ENCODE measurements around the gene ATP5MG.
"Not testable (repeated sequence)": the region's sequence is repeated elsewhere in the genome, so short reads cannot be mapped to it uniquely, and the experiment has no call there.

Gene ATP5MG, protein sequence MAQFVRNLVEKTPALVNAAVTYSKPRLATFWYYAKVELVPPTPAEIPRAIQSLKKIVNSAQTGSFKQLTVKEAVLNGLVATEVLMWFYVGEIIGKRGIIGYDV

DNA sequence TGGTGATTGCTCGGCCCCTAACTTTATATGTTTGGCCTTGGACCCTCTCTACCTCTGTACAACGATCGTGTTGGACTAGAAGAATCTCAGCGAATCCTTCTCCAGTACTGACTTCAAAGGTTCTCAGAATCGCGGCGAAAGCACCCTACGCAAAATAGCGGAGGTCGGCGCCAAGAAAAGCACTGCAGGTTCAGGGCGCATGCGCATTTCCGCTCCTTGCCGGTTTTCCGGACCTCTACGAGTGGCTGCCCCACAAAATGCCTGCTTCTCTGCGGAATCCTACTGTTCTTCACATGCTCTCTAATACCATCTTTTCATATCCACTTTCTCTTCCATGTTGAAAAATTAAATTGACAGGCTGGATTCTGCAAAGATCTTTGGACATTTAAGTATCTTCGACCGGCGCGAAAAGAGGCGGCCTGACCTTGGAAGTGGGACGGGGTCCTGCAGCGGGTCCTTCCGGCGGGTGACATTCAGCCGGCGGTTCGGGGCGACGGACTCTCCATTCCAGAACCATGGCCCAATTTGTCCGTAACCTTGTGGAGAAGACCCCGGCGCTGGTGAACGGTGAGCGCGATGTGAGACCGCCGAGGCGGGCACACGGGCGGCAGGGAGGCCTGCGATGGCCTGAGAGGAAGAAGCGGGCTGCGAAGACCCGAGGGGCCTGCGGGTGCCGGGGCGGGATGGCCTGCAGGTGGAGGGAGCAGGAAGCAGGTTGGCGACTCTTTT lies at the start of gene ATP5MG:
TSS of gene ATP5MG (plus strand) at position 456 of the 729 bp plus-strand sequence. CDS start at position 516, 60 bp downstream.
- DNase-seq: peak; percentile 72 to 91 (median 84)

DNA sequence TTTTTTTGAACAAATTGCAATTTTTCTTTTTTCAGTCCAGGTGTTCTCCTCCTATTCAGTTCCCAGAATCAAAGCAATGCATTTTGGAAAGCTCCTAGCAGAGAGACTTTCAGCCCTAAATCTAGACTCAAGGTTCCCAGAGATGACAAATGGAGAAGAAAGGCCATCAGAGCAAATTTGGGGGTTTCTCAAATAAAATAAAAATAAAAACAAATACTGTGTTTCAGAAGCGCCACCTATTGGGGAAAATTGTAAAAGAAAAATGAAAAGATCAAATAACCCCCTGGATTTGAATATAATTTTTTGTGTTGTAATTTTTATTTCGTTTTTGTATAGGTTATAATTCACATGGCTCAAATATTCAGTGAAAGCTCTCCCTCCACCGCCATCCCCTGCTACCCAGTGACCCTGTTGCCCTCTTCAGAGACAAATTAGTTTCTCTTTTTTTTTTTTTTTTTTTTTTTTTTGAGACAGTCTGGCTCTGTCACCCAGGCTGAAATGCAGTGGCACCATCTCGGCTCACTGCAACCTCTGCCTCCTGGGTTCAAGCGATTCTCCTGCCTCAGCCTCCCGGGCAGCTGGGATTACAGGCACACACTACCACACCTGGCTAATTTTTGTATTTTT lies 48.2 kb upstream of the ATP5MG start:
- no peak for DNase-seq

DNA sequence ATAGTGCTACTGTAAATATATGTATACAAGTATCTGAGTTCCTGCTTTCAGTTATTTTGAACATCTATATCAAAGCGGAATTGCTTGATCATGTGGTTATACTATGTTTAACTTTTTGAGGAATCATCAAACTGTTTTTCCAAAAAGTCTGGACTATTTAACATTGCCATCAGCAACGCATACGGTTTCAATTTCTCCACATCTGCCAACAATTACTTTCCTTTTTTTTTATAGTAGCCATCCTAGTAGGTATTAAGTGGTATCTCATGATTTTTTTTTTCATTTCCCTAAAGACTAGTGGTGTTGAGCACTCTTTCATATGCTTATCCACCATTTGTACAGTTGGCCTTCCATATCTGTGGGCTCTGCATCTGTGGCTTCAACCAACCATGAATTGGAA lies 43.3 kb upstream of the ATP5MG start:
- DNase-seq: no peak

DNA sequence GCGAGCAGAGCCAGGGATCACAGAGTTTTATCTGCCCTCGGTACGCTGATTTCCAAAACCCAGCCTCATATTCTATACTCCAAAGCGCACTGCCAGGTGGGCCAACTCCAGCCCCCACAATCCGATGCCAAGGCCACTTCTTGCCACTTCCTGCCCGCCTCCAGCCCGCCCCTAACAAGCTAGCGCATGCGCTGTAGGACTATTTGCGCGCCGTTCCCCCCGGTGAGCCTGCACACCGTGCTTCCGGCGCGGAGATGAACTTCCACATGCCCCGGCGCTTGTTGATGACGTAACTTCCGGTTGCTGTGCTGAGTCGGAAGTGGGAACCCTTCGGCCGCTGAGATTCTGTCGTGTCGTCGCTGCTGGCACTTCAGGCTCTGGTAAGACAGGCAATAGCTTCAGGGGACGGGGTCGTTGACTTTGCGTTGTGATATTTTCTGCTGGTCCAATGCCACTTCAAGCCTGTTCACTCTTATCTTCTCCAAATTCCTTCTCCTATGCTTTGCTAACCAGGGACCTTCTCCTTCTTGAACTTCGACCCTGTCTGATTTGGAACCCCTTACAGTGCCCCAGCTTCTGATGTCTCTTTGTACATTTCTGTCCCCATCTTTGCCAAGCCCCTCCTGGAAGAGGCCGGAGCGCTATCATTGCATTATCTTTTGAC lies 42.0 kb upstream of the ATP5MG start, which contains the start of gene UBE4A:
TSS of gene UBE4A (plus strand) at position 306 of the 664 bp plus-strand sequence. CDS start 5,481 bp downstream, outside the sequence.
- DNase-seq: peak; percentile 88 to 95 (median 94)

DNA sequence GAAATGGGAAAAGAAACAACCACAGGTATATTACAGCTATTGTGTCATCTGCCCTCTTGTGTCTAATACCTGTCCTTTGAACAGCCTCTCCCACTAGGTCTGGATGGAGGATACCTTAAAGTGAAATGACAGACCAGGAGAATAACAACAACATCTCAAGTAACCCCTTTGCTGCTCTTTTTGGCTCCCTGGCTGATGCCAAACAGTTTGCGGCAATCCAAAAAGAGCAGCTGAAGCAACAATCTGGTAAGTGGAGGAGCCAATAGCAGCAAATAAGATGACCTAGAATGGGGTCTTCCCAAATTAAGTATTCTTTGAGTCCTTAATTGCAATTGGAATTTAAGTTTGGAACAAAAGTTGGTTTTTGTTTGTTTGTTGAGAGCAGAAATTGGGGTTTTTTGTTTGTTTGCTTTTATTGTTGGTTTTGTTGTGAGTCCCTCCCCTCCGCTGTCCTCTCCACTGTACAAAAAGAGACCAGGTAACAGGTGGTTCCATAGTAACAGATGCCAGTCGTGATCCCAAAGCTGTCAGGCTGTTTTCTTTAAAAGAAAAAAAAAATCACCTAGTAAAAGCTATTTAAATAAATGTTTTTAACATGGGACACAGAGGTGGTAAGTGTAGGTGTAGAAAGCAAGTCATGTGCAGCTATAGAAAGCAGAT lies 36.3 kb upstream of the ATP5MG start:
- DNase-seq: no peak

DNA sequence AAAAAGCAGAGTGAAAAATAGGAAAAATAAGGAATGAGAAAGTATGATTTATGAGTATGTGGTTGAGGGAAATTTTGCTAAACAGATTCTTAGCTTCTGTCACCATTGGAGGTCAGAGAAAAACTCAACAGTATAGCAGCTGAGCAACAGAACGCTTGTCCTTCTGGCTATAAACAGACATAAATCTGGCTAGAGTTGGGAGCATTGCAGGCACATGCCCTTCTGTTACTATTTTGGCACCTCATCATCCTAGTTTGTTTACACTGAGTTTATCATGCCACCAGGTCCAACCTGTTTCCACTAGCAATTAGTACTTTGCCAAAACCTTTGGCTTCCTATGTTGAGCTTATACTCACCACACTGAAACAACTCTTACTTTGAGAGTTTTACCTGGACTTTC lies 35.1 kb upstream of the ATP5MG start:
- no peak for DNase-seq

DNA sequence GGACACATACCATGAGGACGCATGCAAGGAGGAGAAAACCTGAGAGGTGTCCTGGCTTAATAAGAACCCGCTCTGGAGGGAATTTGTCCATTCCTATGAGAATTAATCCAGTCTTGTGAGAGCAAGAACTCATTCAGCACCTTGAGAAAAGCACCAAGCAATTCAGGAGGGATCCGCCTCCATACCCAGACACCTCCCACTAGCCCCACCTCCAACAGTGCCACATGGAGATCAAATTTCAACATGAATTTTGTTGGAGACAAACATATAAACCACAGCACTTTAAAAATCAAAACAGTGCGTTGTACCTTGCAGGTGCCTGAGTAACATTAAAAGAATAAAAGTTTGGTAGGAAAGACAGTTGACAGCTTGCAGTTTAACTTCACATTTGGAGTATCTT lies 30.6 kb upstream of the ATP5MG start:
- DNase-seq: no peak

DNA sequence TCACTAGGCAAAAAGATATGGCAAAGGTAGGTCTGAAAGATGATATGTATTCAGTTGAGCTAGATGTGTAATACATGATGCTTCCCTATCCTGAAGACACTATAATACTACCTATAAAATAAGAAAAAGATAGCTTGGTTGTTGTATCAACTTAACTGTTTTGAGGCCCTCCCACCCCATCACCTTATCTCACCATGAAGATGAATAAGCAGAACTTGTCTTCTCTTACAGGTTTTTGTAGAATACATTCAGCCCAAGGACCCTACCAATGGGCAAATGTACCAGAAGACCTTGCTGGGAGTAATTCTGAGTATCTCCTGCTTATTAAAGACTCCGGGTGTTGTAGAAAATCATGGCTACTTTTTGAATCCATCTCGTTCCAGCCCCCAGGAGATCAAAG lies 28.1 kb upstream of the ATP5MG start:
- DNase-seq: no peak

DNA sequence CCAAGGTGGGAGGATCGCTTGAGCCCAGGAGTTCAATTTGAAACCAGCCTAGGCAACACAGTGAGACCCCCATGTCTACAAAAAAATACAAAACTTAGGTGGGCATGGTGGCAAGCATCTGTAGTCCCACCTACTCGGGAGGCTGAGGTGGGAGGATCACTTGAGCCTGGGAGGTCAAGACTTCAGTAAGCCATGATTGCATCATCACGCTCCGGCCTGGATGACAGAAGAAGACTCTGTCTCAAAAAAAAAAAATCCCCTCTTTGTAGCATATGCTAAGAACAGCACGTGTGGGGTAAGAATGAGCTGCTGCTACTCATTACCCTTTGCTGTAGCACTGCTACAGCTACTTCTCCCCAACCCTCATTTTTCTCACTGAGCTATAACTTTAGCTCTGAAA lies 27.5 kb upstream of the ATP5MG start:
- DNase-seq: no peak

DNA sequence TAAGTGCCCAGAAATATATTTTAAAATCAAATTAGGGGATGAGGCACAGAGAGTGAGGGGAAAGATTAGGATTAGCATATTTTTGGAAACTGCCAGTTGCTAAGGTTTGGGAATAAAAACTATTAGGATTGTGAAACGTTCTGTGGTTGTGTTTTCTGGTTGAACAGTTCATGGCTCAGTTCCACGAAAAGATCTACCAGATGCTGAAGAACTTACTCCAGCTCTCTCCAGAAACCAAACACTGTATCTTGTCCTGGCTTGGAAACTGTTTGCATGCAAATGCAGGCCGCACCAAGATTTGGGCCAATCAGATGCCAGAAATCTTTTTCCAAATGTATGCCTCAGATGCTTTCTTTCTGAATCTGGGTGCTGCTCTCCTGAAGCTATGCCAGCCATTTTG lies 26.7 kb upstream of the ATP5MG start:
- DNase-seq: no peak

DNA sequence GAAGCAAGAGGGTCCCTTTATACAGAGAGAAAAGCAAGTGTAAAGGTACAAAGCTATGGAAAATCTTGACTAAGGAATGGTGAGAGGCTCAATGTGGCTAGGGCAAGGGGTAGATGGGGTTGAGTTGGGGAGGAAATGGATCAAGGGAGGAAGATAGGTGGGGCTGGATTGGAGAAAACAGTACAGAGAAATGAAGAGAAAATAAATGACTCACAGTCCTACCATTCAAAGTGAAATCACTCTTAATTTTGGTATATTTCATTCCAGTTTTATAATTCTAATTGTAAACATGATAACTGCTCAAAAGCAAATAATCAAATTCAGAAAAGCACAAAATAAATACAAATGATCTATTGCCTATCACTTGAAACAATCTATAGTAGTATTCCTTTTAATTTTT lies 25.4 kb upstream of the ATP5MG start:
- no peak for DNase-seq

DNA sequence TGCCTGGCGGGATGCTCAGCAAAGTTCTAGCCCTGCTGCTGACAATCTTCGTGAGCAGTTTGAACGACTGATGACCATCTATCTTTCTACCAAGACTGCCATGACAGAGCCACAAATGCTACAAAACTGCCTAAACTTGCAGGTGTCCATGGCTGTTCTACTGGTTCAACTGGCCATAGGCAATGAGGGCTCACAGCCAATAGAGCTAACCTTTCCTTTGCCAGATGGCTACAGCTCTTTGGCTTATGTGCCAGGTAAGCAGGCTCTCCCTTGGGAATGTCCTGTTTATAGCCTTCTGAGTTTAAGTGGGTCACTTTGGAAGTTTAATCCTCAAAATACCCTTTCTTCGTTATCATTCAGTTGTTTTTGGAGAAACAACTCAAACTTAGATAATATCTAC lies 21.9 kb upstream of the ATP5MG start:
- no peak for DNase-seq

DNA sequence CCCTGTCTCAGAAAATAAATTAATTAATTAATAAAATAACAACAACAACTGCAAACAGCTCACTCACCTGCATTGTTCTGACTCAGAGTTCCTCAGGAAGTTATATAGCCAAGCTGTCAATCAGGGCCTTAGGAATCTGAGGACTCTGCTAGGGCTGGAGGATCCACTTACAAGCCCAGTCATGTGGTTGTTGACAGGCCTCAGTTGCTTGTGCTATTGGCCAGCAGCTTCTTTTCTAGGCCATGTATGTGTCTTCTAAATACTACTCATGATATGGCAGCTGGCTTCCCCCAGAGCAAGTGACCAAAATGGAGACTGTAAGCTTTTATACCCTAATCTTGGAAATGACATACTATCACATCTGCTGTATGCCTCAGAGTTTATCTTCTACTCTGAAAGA lies 20.8 kb upstream of the ATP5MG start:
- no peak for DNase-seq

DNA sequence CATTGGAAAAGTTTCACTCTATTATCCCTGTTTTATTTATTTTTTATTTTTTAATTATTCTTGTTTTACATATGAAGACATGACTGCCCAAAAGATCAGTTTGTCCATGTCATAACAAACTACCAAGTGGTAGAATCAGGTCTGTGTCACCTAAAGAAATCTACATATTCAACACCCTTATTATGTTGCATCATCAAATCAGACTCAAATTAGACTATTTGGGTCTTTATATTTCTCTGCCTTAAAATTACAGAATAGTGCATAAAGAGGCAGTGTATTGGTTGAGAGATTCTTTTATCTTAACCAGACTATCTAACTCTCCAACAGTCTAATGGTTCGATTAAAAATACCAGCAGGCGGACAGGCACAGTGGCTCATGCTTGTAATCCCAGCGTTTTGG lies 18.5 kb upstream of the ATP5MG start:
- DNase-seq: no peak

DNA sequence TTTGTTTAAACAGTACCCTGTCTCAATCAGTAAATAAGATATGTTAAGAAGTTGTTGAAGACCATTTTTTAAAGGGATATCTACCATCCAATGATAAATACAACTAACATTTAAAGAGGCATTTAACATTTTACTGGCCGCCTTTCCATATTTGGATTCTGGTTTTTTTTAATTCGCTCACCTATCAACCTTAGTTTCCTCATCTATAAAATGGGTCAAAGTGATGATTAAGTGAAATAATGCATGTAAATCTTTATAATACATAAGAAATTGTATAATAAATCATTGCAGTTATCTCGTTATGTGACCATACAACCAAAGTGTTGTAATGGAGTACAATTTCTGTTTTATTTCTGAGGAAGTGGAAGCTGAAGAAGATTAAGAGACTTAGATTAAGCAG lies 17.7 kb upstream of the ATP5MG start:
- DNase-seq: no peak

DNA sequence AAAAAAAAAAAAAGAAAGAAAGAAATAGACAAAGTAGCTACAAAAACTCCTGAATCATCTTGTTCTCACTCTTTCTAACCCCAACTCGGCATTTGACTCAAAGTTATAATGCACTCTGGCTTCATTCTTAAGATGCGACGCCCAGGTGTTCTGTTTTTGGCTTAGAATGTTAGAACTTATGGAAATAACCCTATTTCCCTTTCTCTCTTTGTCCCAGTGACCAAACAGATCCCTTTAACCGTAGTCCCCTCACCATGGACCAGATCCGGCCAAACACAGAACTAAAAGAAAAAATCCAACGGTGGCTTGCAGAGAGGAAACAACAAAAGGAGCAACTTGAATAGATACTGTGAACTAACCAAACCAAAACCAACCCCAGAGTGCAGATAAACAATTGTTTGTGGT lies 5.3 kb upstream of the ATP5MG start:
- DNase-seq: no peak

DNA sequence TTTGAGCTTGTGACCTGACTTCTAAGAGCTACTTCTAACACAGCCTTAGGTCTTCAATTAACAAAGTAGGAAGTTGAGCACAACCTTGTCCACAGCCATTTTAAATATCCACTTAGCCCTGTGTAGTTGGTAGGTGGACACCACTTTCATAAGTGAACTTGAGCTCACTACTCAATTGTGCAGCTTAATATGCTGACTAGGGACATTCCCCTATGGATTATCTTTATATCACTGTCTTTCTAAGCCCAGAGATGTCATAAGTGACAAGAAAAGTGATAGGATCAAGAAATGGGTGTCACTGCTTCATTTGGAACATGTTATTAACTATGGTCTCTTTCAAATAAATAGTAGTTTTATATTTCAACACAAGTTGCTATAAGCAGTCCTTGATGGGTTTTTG lies 4.0 kb upstream of the ATP5MG start:
- DNase-seq: no peak

DNA sequence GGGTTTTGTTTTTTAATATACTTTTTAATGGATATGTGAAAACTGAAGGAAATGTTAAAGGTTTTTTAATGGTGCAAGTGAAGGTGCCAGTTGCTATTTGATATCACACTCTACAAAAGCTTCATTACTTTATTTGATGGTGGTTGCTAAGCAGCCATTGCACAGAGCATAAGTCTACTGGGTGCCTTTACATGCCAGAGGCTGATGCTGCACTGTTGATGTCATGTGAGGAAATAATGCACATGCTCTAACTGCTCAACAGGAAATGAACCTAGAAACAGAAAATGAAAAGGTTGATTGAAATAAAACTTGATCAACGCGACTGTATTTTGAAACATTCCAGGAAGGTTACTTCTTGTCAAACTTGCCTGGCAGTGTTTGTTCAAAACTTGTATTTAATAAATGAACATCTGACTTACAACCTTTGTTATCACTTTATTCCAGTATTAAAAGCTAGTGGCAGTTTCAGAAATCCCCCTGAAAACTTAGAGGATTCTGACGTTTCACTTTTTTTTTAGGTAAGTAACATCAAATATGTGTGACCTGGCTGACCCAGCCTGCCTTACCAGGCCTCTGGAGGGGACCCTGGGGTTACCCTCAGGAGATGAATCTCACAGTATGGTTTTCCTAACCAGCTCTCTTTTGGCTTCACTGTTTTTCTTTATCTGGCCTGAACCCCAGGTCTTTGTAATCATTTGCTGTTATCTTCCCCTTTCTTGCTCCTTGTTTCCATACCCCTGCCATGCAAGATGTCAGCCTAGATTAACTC lies 2.4 kb upstream of the ATP5MG start:
- DNase-seq: peak in 2 of 4 experiments; percentile 3 to 24

DNA sequence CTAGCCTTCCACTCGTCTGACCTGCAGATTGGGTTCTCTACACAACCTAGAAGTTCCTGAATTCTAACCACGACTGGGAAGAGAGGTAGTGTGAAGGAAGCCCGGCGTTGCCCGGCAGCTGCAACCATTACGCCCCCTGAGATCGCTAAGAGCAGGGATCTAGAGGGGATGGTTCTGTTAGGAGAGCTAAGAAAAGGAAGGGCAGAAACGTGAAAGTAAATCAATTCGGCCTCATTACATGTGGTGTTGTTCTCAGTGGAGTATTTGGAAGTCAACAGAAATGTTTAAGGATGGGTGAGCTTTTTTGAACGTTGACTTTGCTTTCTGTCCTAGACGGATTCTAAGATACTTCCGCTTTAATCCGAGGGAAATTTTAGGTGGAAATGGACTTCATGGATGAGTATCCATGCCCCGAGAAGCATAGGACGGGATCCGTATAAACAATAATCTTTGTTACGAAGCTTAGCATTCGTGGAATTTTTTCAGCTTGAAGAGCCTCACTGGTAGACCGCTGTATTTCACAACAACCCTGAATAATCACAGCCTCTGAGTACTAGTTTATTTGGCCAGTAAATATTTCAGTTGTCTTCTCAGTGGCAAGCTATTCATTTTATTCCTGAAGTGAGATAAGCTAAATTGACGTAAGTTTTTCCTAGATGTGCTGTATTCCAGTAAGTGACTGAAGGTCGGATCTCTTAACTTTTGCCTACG lies 629 bp downstream of the ATP5MG start:
- DNase-seq: no peak

DNA sequence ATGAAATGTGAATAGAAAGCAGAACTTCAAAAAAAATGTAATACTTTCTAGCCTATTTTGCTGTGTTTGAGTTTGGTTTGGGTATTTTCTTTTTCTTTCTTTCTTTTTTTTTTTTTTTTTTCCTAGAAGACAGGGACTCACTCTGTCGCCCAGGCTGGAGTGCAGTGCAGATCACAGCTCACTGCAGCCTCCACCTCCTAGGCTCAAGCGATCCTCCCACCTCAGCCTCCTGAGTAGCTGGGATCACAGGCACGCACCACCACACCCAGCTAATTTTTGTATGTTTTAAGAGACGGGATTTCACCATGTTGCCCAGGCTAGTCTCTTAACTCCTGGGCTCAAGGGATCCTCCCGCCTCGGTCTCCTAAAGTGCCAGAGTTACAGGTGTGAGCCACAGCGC lies 1.2 kb downstream of the ATP5MG start:
- not testable (repeated sequence) for DNase-seq

DNA sequence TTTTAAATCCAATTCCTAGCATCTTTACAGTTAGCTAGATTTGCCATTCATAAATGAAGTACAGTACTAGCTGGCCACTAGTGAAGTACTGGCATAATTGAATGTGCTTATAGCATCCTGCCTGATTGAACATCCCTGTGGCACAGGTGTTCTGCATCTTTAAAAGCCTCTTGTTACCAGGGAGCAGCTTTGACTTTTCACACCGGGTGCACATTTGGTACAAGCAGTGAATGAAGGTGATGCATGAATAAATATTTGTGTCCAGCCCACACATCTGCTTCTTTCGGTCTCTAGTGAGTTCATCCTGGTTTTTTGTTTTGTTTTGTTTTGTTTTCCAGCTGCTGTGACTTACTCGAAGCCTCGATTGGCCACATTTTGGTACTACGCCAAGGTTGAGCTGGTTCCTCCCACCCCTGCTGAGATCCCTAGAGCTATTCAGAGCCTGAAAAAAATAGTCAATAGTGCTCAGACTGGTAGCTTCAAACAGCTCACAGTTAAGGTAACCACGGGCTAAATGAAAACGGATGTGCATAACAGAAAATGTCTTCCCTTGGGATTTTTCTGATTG lies 5.3 kb downstream of the ATP5MG start:
- no peak for DNase-seq
